Stimulated activated CD4-positive, alpha-beta T cell treated with anti-CD3 and anti-CD28 coated beads, TNF-alpha, amount 100 ng/mL, for 4 hours (primary cell): Measurements from ENCODE around the gene IGFL1.
A peak's percentile ranks its signal among the peaks of the same experiment; 100 is the strongest.
"Not testable (repeated sequence)": the region's sequence is repeated elsewhere in the genome, so short reads cannot be mapped to it uniquely, and the experiment has no call there.

Experiments used
- DNase-seq, 3 experiments: peaks; one replicate each; pipeline ENCODE4 v3.0.0-alpha.2; 2020; ENCODE audit warnings: low read depth in 3 of 3

Gene IGFL1

DNA sequence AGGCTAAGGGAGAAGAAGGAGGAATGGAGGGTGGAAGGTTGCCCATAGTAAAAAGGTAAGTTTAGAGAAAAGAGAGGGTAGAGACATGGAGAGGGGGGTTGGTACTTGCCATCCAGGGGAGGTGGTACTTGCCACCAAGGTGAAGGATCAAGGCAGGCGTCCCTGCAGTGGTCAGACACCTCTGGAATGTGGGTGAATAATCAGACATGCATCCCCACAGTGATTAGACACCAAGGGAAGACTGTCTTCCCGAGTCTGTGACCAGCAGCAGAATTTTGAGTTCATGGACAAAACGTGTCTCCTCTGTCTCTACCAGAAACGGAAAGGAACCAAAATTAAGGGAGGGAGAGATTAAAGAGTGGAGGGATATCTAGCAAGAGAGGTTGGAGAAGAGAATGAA, 27.1 kb upstream of the IGFL1 start:
- DNase-seq: no peak

DNA sequence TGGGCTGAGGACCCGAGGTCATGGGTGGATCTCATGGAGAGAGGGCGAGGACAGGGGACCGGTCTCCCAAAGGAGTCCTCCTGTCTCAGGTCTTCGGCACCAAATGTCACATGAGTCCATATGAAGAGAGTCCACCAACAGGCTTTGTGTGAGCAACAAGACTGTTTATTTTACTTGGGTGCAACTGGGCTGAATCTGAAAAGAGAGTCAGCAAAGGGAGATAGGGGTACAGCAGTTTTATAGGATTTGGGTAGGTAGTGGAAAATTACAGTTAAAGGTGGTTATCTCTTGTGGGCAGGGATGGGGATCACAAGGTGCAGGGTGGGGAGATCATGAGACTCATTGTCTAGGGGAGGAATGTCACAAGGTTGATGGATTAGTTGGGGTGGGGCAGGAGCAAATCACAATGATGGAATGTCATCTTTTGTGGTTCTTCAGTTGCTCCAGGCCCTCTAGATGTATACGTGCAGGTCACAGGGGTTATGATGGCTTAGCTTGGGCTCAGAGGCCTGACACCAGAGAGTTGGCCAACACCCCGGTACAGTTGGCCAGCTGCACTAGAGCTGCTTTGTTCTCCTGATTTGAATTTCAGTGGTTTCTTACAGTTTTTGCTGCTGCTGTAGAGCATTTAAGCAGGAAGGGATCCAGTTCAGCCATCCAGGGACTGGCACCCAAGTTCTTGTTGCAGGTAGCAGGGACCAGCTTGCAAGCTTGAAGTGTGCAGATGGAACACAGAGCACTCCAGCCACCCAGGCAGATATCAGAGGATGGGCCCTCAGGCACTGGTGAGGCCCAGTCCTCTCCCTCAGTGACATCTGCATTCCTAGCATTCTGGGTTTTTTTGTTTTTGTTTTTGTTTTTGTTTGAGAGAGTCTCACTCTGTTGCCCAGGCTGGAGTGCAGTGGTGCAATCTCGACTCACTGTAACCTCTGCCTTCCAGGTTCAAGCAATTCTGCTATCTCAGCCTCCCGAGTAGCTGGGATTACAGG, 26.4 kb upstream of the IGFL1 start:
- no peak for DNase-seq

DNA sequence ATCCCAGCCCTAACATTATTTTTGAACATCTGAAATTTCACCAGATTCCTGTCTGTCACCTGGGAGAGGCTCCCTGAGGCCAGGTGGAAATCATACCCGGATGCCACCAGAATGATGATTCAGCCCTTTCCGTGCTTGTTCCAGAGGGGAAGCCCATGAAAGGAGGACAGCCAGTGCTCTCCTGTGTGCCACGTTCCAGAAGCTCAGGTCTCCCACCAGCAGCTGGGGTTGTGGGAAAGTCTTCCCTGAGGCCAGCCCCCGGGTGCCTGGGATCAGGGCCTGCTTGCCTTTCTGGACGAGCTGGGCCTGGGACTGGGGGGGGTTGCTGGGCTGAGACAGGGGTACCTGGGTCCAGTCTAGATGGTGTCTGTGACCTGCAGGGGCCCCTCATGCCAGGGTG, 25.5 kb upstream of the IGFL1 start:
- no peak for DNase-seq

DNA sequence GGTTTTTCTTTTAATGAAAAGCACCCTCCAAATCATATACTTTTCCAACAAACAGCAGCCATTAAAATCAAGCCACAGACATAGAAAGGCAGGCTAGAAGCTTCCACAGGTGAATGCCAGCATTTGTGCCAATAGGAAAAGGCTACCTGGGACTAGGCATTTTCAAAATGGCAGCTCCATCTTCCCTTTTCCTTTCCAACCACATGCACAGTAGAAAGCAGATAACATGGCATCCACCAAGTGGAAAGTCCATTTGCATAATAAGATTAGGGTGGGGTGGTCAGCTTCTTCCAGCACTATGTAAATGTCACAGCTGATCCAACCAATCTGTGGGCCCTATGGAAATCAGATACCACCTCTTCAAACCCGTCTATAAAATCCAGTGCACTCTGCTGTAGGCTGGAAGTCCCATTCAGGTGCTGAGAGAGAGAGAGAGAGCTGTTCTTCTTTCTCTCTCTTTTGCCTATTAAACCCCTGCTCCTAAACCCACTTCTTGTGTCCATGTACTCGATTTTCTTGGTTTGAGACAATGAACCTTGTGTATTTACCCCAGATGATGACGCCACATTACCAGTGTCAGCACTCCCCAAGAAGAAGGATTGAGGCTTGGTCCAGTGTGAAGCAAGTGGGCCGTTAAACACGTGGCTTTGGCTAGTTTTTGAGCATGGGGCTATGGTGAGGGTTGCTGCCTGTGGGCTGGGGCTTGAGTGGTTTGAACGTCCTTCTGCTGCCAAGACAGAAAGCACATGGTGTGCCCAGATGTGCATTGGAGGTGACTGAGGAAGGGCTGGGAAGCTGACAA, 24.2 kb upstream of the IGFL1 start:
- DNase-seq: no peak

DNA sequence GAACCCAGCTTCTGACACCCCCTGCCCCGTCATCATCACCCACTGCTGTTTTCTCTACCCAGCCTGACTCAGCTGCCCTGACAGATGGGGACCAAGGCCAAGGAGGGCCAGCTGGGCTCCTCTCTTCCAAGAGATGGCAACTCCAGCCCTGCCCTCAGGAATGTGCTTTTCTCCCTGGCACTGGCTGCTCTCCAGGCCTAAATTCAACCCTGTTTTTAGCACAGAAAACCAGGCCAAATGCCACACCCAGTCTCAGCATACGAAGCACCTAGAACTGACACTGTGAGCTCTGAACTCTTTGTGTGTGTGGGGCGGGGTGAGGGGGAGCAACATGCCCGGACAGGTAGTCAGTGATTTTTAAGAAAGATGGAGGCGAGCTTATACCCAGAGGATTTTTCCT, 23.4 kb upstream of the IGFL1 start:
- DNase-seq: no peak

DNA sequence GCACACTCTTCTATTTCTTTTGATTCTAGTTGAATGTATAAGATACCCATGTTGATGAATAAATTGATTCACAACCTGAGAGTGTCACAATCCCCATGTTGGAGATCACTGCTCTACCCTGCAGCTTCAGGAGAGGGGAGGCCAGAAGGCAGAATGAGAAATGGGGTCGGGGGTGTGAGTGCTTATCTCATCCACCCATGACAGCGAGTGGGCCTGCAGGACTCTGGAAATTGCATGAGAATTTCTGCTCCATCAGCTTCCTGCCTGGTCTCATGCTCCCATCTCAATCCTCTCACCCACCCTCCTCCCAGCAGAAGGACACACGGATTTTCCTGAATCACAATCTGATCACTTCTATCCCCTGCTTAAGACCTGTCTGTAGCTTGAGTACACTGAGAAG, 22.9 kb upstream of the IGFL1 start:
- DNase-seq: no peak

DNA sequence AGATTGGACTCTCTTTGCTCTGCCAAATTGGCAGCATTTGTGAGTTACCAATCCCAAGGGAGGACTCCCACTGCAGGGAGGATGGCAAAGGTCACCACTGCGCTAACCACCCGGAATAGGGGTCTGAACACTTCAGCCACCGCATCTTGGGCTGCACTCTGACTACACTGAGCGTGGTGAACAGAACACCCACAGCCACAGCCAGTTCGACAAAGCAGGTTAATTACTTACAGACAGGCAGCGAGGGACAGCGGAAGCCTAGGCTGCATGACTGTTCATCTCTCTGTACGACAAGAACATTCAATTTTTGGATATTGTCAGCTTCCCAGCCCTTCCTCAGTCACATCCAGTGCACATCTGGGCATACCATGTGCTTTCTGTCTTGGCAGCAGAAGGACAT, 21.7 kb upstream of the IGFL1 start:
- not testable (repeated sequence) for DNase-seq

DNA sequence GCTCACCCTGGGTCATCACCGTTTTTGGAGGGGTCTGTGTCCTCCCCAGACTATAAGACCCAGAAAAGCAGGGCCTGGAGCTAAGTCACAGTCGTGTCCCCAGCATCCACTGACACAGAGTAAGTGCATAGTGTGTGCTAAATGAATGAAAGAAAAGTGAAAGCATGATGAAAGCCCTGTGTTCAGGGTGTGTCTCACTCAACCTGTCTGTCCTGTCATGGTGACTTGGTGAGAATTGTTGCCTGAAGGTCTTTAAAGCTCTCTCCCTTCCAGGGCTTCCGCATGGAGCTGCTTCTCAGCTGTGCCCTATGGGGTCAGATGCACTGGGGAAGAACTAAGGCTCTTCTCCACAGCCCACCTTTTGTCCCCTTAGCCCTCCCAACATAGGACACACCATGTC, 20.5 kb upstream of the IGFL1 start:
- no peak for DNase-seq

DNA sequence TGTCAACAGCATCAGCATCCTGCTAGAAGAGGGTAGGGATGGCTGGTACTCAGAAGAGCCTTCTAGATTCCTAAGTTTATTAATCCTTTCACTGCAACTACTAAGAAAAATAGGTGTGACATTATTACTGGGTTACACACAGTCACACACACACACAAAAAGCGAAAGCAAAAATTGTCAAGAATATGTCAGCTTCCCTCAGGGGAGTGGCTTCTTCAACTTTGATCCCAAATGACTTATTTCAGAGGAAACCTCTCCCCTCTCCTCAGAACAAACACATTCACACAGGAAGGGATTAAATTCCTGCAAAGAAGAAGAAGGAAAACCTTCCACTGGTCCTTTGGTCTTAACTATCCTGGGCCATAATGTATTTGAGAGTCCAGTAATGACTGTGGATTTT, 20.1 kb upstream of the IGFL1 start:
- no peak for DNase-seq

DNA sequence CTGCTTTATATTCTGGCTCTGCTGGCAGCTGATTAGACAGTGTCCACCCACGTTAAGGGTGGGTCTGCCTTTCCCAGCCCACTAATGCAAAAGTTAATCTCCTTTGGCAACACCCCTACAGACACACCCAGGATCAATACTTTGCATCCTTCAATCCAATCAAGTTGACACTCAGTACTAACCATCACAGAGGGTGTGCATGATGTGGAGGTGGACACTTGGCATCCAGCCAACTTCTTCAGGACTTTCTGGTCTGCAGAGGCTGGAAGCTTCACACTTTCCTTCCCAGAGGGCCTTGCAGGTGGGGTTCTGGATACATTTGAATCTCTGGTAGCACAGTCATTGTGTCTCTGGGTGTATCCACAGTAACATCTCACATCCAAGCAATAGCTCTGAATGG, 18.9 kb upstream of the IGFL1 start:
- DNase-seq: no peak

DNA sequence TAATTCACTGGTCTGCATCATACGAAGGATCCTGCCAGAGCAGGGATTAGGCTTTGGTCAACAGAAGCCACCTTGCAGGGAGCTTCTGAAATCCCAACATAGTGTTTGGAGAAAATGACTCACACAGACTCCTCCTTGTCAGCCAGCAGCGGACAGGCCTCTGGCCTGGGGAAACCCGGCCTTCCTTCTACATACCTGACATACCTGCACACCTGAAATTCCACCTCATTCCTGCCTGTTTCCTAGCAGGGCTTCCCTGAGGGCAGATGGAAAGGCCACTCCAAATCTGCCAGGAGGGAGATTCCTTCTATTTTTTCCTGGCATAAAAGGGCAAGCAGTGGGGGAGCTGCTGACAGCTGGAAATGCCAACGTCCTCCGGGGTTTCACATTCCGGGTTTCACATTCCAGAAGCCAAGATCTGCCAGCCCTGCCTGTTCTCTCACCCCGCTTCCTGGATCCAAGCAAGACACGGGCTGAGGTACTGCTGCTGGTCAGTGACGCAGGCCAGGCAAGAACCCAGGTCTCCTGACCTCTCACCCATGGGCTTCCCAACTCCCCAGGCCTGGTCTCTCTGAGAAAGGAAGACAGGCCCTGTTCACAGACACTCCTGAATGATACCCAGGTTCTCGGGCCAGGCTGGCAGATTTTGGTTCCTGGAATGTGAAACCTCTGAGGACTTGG, 18.2 kb upstream of the IGFL1 start:
- DNase-seq: no peak

DNA sequence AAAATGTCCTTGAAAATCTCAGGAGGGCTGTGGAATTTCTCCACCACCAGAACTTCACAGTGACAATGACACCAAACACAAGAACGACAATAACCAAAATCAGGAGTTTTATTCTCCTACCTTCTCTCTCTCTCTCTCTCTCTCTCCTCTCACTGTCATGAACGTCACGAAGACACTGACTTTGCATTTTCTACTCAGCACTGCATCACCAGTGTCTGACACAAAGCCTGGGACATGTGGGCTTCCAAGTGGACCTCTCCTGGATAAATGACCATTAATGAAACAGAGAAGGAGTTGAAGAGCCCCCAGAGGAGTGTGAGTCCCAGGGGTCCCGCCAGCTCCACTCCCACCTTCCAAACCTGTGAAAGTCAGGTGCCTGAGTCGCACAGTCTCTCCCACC, 16.9 kb upstream of the IGFL1 start:
- not testable (repeated sequence) for DNase-seq

DNA sequence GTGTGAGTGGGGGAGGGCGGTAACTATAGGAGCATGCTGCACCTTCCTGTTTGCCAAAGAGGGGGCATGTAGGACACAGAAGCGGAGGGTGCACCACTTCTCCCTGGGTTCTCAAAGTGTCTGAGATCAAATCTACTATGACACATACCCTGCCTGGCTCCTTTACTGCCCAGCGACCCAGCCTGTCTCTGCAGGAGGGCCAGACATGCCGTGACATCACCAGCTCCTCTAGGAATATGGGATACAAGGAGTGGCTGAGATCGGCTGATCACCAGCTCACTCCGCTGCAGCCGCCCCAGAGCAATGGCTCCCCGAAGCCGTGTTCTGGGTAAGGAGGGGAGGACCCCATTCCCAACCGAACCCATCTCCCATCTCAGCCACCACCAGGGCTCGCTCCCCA, 16.4 kb upstream of the IGFL1 start:
- DNase-seq: no peak

DNA sequence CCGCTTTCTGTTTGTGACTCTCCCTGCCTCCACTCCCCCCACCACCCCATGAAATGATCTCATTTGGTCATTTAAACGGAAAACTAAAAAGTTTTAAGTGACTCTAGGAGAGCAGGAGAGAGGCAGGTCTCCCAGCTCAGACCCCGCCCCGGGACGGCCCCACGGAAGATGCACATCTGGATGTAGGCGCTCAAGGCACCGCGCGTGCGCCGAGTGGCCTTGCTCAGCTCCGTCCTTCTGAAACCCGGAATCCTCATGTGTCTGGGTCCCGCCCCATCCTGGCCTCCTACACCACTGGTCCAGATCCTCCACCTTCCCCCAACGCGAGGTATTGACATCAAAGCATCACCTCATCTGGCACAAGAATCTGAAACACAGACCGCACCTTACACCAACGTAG, 15.7 kb upstream of the IGFL1 start:
- DNase-seq: no peak

DNA sequence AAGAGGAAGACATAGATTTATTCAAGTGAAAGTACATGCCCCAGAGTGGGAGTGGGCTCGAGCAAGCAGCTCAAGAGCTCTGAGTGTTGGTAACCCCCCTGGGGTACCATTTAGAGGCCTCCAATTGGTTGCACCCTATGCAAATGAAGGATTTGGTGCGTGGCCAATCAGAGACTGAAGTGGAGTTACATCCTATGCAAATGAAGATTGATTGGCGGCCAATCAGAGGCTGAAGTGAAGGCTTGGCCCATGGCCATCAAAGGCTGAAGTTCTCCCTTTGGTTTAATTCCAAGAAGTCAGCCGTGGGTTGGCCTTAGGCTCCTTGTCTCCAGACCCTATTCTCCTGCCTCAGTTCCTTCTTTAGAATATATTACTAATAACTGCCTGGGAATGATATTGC, 12.9 kb upstream of the IGFL1 start:
- no peak for DNase-seq

DNA sequence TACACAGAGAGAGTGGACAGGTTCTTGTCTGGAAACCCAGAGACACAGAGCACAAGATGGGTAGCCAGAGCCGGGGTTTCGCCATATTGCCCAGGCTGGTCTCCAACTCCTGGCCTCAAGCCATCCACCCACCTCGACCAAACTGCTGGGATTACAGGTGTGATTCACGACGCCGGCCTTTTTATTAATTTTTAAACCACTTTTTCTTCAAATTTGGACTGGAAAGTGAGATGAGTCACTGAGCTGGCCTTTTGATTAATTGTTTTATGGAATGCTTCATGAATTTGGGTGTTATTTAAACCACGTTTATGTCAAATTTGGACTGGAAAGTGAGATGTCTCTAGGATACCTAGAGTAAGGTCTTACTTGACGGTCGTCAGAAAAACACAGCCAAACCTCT, 12.1 kb upstream of the IGFL1 start:
- DNase-seq: no peak

DNA sequence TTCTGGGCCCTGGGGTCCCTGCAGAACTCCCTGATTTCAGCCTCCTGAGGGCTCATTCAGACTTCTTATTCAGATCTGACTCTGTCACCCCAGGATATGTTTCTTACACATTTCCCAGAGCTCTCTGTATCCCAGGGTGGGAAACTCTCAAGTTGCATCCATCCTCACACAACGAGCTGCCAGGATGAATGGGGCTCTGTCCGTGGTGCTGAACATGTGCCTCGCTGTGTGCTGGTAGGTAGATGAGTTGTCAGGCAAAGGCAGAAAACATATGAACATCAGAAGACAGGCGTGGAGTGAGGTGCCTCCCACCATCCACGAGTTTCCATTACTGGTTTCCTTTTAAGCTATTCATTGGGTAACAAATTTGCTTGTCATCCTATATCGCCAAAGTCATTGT, 11.4 kb upstream of the IGFL1 start:
- DNase-seq: peak in 1 of 3 experiments; percentile 5

DNA sequence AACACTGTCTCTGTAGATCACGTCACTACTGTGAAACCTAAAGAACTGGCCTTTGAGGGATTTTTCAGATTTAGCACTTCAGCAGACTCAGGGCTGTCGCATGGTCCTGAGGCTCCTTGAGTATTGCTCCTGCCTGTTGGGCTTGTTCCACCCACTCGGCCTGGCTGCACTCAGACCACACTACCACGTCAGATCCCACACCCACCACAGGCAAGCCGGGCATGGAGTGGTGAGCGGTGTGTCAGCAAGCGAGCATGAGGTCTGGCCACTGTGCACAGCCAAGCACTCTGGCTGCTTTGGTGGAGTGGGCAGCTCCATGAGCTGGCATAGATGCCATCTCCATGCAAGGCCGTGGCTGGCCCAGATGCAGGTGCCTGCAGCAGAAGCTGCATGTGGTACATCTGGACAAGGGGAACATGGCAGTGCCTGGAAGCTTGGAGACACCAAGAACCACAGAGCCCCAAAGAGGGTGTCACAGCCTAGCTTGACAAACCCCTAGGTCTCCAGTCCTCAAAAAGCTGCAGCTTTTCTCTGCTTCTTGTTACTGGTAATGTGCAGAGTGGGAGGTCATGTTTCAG, 9.4 kb upstream of the IGFL1 start:
- DNase-seq: no peak

DNA sequence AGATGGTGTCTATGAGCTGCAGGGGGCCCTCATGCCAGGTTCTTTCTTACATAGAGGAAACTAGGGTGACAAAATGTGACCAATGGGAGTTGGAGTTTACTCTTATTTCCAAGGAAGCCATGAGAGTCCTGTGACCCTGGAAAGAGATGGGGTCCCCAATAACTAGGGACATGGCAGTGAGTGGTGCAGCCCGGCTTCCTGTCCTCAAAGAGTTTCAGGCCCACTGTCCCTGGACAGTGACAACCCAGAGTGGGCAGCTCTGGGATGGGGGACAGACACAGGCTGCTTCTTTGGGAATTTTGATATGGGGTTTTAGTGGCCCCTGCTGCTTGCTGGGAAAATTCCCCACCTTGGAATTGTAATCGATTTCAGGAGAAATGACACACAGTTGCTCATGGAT, 8.4 kb upstream of the IGFL1 start:
- no peak for DNase-seq

DNA sequence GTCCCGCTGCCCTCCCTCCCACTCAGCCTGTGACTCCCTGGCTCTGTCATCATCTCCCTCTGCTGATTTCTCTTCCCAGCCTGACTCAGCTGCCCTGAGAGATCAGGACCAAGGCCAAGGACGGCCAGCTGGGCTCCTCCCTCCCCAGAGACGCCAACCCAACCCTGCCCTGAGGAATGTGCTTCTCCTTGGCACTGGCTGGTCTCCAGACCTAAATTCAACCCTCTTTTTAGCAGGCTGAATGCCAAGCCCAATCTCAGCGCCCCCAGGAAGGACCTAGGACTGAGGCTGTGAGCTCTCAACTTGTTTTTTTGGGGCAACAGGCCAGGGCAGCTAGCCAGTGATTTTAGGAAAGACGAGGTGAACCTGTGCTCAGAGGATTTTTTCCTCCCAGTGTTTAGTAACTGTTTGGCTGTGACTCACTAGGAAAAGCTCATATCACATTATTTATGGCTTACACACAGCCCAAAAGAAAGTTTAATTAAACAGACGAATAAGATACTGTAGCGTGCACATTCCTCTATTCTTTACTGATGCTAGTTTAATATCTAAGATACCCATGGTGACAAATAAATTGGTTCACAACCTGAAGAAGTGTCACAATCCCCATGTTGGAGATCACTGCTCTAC, 7.4 kb upstream of the IGFL1 start:
- DNase-seq: no peak

DNA sequence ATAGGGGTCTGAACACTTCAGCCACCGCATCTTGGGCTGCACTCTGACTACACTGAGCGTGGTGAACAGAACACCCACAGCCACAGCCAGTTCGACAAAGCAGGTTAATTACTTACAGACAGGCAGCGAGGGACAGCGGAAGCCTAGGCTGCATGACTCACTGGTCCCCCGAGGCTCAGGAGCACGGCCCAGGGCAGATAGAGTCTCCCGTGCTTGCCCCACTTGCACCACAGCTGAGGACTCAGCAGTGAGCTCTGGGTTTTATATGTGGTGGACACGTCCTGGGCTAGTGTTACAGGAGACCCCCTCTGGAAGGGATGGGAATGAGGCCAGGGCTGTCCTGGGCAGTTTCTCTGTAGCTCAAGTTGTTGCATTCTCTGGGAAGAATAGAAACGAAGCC, 5.8 kb upstream of the IGFL1 start:
- not testable (repeated sequence) for DNase-seq

DNA sequence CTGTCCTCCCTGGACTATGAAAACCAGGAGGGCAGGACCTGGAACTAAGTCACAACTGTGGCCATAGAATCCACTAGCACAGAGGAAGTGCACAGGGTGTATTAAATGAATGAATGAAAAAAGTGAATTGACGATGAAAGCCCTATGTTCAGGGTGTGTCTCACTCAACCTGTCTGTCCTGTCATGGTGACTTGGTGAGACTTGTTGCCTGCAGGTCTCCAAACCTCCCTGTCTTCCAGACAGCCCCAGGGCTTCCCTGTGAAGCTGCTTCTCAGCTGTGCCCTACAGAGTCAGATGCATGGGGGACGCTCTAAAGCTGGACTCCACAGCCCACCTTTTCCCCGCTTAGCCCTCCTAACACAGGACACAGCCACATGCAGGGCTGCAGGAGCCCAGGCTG, 4.8 kb upstream of the IGFL1 start:
- DNase-seq: no peak
